Activated naive CD4-positive, alpha-beta T cell treated with anti-CD3 and anti-CD28 coated beads for 36 hours (primary cell): Measurements from ENCODE around the gene PANK4. TPM values are rescaled to one million over a fixed set of nuclear protein-coding genes. Genes with fewer than 3 reads are reported as not detected.

Experiments used
- CTCF ChIA-PET: fragments of 350-600 bp; sonication (Branson Sonifier 250); formaldehyde crosslinking; loops from one replicate; lab custom pipeline; 2021; ENCODE audit warnings: antibody characterized with exemption; lab: Charles Lee
- DNase-seq: peaks from one replicate; pipeline ENCODE4 v3.0.0-alpha.2; 2020
- H3K27ac Mint-ChIP-seq: one replicate; pipeline ENCODE4 v1.8.0; 2021; ENCODE audit warnings: mild to moderate bottlenecking, mixed read lengths
- H3K27me3 Mint-ChIP-seq: one replicate; pipeline ENCODE4 v1.8.0; 2021; ENCODE audit warnings: low read depth, mixed read lengths
- H3K36me3 Mint-ChIP-seq: one replicate; pipeline ENCODE4 v1.8.0; 2021; ENCODE audit warnings: low read depth, mixed read lengths
- H3K4me1 Mint-ChIP-seq: one replicate; pipeline ENCODE4 v1.8.0; 2021; ENCODE audit warnings: low read depth, mixed read lengths
- H3K4me3 Mint-ChIP-seq: one replicate; pipeline ENCODE4 v1.8.0; 2021; ENCODE audit warnings: mild to moderate bottlenecking, moderate library complexity, mixed read lengths
- H3K9me3 Mint-ChIP-seq: one replicate; pipeline ENCODE4 v1.8.0; 2021; ENCODE audit warnings: mixed read lengths
- intact Hi-C: fragments of 100-400 bp; cut with micrococcal nuclease; formaldehyde crosslinking; loops from one replicate; pipeline ENCODE4 v1.15.1; 2023
- total RNA-seq, 2 experiments: library from RNA; stranded (reverse); gene quantifications; one replicate each; pipeline ENCODE4 v1.2.3, GENCODE V29; 2021

The PANK4 gene
- total RNA-seq, 2 experiments from 2014 or later = 46.6 to 51.4 TPM

GRCh38 chr1:2480986-2481364, 45.4 kb downstream of the PANK4 start:
- Mint-ChIP-seq H3K4me1 (no peaks in the 10 kb centered on the region), H3K4me3 (no peak overlapping the region), H3K36me3 (no peaks in the 10 kb centered on the region), H3K27ac (no peak overlapping the region), H3K27me3 (no peaks in the 10 kb centered on the region), H3K9me3 (no peaks in the 10 kb centered on the region)
- DNase-seq = no peak
- CTCF ChIA-PET = interaction anchor here (1.1 kb wide), 1 partner anchor 66 kb away, joined by 3 read pairs; no protein-coding TSS in a partner anchor
- intact Hi-C loops = no loop called here

- no peak for DNase-seq
- CTCF ChIA-PET = interaction anchor here (1.1 kb wide), 1 partner anchor 65 kb away, joined by 3 read pairs; no protein-coding TSS in a partner anchor
- no peaks in the 10 kb centered on the region for H3K36me3 Mint-ChIP-seq
- H3K27ac Mint-ChIP-seq = no peak overlapping the region
- no peak overlapping the region for H3K4me3 Mint-ChIP-seq
- no peaks in the 10 kb centered on the region for H3K4me1 Mint-ChIP-seq
- intact Hi-C loops = no loop called here
- no peaks in the 10 kb centered on the region for H3K27me3 Mint-ChIP-seq
- H3K9me3 Mint-ChIP-seq = no peaks in the 10 kb centered on the region
These were observed 46.0 kb downstream of the PANK4 start for GRCh38 chr1:2480236-2480985.

GRCh38 chr1:2479618-2480017, 46.8 kb downstream of the PANK4 start:
- Mint-ChIP-seq H3K4me3 (no peak overlapping the region), H3K27ac (no peak overlapping the region), H3K36me3 (no peaks in the 10 kb centered on the region), H3K4me1 (no peaks in the 10 kb centered on the region), H3K27me3 (no peaks in the 10 kb centered on the region), H3K9me3 (no peaks in the 10 kb centered on the region)
- intact Hi-C loops = no loop called here
- CTCF ChIA-PET = no interaction called here
- no peak for DNase-seq

GRCh38 chr1:2479186-2479585, 47.2 kb downstream of the PANK4 start:
- Mint-ChIP-seq H3K36me3 (no peaks in the 10 kb centered on the region), H3K27ac (no peak overlapping the region), H3K27me3 (no peaks in the 10 kb centered on the region), H3K9me3 (no peaks in the 10 kb centered on the region), H3K4me1 (no peaks in the 10 kb centered on the region), H3K4me3 (no peak overlapping the region)
- CTCF ChIA-PET = no interaction called here
- DNase-seq = no peak
- intact Hi-C loops = no loop called here

- intact Hi-C loops = no loop called here
- no peak for DNase-seq
- CTCF ChIA-PET = no interaction called here
- Mint-ChIP-seq H3K36me3 (no peaks in the 10 kb centered on the region), H3K27ac (no peak overlapping the region), H3K4me3 (no peak overlapping the region), H3K4me1 (no peaks in the 10 kb centered on the region), H3K27me3 (no peaks in the 10 kb centered on the region), H3K9me3 (no peaks in the 10 kb centered on the region)
These were observed 48.5 kb downstream of the PANK4 start for GRCh38 chr1:2477791-2478499.

GRCh38 chr1:2477309-2477708, 49.1 kb downstream of the PANK4 start:
- CTCF ChIA-PET = no interaction called here
- H3K27ac Mint-ChIP-seq = no peak overlapping the region
- H3K27me3 Mint-ChIP-seq = no peaks in the 10 kb centered on the region
- no peaks in the 10 kb centered on the region for H3K36me3 Mint-ChIP-seq
- no peak overlapping the region for H3K4me3 Mint-ChIP-seq
- intact Hi-C loops = no loop called here
- no peaks in the 10 kb centered on the region for H3K9me3 Mint-ChIP-seq
- no peak for DNase-seq
- no peaks in the 10 kb centered on the region for H3K4me1 Mint-ChIP-seq

GRCh38 chr1:2476061-2476999, 50.1 kb downstream of the PANK4 start, which contains the start of gene PLCH2:
Gene PLCH2 (plus strand): TSS chr1:2476289. CDS start chr1:2476589, 300 bp downstream.
- Mint-ChIP-seq H3K36me3 (no peaks in the 10 kb centered on the region), H3K9me3 (no peaks in the 10 kb centered on the region), H3K27me3 (no peaks in the 10 kb centered on the region), H3K27ac (no peak within 1 kb of the TSS), H3K4me3 (no peak within 1 kb of the TSS), H3K4me1 (no peaks in the 10 kb centered on the region)
- no peak for DNase-seq
- CTCF ChIA-PET = no interaction called here
- intact Hi-C loops = no loop called here

- Mint-ChIP-seq H3K9me3 (no peaks in the 10 kb centered on the region), H3K4me1 (no peaks in the 10 kb centered on the region), H3K4me3 (no peak overlapping the region), H3K27ac (no peak overlapping the region), H3K36me3 (no peaks in the 10 kb centered on the region), H3K27me3 (no peaks in the 10 kb centered on the region)
- no peak for DNase-seq
- intact Hi-C loops = no loop called here
- CTCF ChIA-PET = no interaction called here
These were observed 50.8 kb downstream of the PANK4 start for GRCh38 chr1:2475571-2475970.

- no peak overlapping the region for H3K4me3 Mint-ChIP-seq
- no peak for DNase-seq
- no peaks in the 10 kb centered on the region for H3K9me3 Mint-ChIP-seq
- no peaks in the 10 kb centered on the region for H3K27me3 Mint-ChIP-seq
- CTCF ChIA-PET = no interaction called here
- H3K27ac Mint-ChIP-seq = no peak overlapping the region
- intact Hi-C loops = no loop called here
- no peaks in the 10 kb centered on the region for H3K4me1 Mint-ChIP-seq
- H3K36me3 Mint-ChIP-seq = no peaks in the 10 kb centered on the region
These were observed 51.4 kb downstream of the PANK4 start for GRCh38 chr1:2474933-2475371.

- no peak overlapping the region for H3K4me3 Mint-ChIP-seq
- no peaks in the 10 kb centered on the region for H3K36me3 Mint-ChIP-seq
- no peaks in the 10 kb centered on the region for H3K4me1 Mint-ChIP-seq
- H3K27ac Mint-ChIP-seq = no peak overlapping the region
- no peak for DNase-seq
- no peaks in the 10 kb centered on the region for H3K27me3 Mint-ChIP-seq
- H3K9me3 Mint-ChIP-seq = no peaks in the 10 kb centered on the region
- CTCF ChIA-PET = no interaction called here
- intact Hi-C loops = no loop called here
These were observed 52.1 kb downstream of the PANK4 start for GRCh38 chr1:2474104-2474844.

- H3K27me3 Mint-ChIP-seq = peaks cover 3% of the 10 kb centered on the region
- DNase-seq = no peak
- H3K4me3 Mint-ChIP-seq = no peak overlapping the region
- intact Hi-C loops = no loop called here
- CTCF ChIA-PET = no interaction called here
- no peak overlapping the region for H3K27ac Mint-ChIP-seq
- H3K9me3 Mint-ChIP-seq = no peaks in the 10 kb centered on the region
- H3K36me3 Mint-ChIP-seq = no peaks in the 10 kb centered on the region
- H3K4me1 Mint-ChIP-seq = no peaks in the 10 kb centered on the region
These were observed 53.2 kb downstream of the PANK4 start for GRCh38 chr1:2473198-2473597.
